HG02970 (cell line): ENCODE results near the gene ACOT8.
"Not testable (repeated sequence)": the region's sequence is repeated elsewhere in the genome, so short reads cannot be mapped to it uniquely, and the experiment has no call there.

ENCODE experiments used
- ATAC-seq: cut with Tn5 transposase; IDR thresholded peaks from one replicate; pipeline ENCODE4 v1.9.1; 2021; ENCODE audit warnings: mild to moderate bottlenecking, moderate library complexity, moderate number of reproducible peaks; ENCODE audit not compliant: unreplicated experiment, low FRiP score

ACOT8 gene

DNA sequence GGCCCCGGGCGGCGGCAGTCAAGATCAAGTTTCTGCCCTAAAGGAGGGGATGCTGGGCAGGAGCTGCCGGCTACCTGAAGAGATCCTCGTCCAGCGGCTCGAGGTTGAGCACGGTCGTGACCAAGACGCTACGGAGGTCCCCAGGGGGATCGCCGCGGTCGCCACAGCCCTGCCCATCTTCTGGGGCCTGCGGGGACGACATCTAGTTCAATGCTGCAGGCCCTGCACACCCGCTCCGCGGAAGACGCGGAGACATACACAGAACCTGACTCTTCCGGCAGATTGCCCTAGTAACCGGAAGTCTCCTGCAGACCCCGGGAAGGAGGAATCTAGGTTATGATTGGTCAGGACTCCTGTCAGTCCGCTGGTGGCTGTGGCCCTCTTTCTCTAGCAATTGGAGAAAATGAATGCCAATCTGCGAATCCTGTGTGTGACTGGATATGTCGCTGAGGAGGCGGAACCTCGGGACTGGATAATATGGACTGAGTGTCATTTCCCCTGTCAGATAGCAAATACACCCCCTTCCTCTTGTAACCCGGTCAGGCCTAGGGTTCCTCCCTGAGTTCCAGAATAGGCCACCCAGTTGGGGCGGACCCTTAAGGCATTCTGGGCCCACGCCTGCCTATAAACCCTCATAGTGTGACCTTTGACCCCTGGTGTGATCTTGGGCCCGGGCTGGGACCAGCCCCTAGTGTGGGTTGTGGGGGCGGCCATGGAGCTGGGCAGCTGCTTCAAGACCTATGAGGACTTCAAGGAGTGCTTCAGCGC lies at the start of gene ACOT8, which contains the start of gene ZSWIM3:
TSS of gene ACOT8 (minus strand) at position 279 of the 768 bp plus-strand sequence. CDS start at position 202, 77 bp downstream.
TSS of gene ZSWIM3 (plus strand) at position 501 of the 768 bp plus-strand sequence. CDS start at position 713, 212 bp downstream.
- peak; percentile 96 for ATAC-seq

DNA sequence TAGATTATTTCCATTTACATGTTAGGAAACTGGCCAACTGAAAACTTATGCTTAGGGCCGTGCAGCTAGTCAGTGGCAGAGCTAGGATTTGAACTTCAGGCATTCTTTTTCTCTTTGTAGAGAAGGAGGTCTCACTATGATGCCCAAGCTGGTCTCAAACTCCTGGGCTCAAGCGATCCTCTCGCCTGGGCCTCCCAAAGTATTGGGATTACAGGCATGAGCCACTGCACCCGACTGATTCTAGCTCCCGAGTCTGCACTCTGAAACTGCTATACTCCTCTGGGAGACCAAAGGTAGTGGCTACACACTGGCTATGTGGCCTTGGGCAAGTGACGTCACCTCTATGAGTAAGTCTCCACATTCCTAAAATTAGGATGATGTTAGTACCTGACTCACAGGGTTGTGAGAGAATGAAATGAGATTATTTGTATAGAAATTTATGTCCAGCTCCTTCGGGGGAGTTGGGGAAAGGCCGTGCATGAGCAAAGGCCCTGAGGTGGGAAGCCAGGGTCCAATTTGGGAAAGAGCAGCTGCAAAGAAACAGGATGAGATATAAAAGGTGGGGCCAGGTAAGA lies 48.4 kb upstream of the ACOT8 start:
- no peak for ATAC-seq

DNA sequence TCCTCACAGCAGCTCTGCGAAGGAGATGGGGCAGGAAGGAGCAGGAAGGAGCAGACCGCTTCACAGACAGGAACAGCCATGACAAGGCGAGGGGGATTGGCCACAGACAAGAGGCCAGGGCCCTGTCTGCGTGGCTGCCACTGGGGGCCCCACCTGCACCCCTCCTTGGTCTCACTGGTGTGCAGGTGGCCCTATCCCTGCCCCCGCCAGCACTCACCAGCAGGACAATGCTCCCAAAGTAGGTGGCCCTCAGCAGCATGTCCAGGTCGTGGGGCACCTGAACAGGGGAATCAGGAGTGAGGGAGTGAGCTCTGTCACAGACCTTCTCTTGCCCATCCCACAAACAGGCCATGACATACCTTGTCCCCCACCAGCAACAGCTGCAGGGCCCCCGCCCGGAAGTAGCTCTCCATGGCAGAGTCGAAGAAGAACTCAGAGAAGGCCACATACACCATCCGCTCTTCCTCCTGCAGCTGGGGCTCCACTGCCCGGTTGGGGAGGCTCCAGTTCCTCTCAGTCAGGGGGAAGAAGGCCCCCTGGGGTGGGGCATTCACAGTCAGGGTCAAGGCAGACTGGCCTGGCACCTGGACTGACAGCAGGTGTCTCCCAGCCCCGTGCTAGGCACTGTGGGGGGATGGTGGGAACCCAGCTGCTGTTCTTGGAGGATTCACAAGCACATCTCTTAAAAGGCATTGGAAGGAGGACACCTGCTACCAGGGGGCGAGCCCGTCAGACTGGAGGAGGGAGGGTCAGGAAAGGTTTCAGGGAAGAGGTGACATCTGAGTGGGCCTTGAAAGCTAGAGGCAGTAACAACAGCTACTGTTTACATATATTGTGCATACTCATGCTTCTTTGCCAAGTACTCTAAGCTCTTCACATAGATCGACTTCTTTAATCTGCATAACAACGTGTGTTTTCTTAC lies 47.7 kb upstream of the ACOT8 start:
- ATAC-seq = no peak

DNA sequence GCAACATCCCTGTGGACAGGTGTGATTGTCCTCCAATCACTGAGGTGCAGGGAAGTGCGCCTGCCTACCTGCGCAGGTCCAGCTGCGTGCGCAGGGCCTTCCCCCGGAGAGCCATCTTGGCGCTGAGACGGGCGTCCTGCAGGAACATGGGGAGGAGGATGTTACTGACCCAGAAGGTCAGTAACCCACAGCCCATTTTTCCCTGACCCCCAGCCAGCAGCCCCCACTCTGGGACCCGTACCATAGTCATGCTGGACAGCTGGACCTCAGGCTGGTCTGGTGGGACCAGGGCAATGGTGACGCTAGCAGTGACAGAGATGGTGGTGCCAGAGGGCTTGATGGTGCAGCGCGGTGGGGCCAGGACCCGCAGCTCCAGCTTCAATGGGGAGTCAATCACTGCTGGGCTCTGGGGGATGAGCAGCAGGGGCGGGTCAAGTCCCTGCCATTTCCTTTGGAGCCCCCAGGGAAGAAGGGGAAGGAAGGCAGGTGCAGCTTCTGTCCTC lies 45.1 kb upstream of the ACOT8 start:
- no peak for ATAC-seq

DNA sequence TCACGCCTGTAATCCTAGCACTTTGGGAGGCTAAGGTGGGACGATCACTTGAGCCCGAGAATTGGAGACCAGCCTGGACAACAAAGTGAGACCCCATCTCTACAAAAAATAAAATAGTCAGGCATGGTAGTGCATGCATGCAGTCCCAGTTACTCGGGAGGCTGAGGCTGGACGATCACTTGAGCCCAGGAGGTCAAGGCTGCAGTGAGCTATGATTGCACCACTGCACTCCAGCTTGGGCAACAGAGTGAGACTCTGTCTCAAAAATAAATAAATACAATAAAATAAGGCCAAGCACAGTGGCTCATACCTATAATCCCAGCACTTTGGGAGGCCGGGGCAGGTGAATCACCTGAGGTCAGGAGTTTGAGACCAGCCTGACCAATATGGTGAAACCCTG lies 44.1 kb upstream of the ACOT8 start:
- not testable (repeated sequence) for ATAC-seq

DNA sequence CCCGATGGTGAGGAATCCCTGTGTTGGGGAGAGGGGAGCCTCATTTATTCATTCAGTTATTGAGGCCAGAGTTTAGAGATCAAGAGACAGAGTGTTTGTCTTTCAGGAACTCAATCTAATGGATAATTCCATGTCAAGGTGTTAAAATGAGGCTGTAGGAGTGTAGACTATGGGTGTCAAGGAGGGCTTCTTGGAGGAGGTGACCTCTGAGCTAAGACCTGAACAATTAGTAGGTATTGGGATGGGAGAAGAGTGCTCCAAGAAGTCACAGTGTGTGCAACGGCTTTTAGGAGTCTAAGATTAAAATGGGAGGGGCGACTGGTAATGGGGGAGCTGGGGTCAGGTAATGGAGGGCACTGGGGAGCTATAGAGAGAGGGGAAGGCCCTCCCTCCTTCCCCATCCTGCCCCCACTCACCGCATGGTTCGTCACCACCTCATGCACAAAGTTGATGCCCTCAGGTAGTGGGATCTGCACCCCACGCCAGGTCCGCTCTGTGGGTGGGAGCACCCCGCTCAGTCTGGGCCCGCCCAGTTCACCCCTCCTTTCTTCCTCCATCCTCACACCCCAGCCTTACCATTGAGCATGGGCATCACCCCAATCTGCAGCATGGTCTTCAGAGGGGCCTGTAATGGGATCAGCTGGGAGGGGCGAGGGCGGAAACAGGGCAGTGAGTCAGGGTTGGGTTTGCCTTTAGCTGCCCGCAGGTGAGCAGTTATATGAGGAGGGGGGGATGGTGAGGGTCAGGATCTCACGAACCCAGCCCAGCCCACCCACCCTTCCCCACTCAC lies 42.0 kb upstream of the ACOT8 start:
- ATAC-seq = no peak

DNA sequence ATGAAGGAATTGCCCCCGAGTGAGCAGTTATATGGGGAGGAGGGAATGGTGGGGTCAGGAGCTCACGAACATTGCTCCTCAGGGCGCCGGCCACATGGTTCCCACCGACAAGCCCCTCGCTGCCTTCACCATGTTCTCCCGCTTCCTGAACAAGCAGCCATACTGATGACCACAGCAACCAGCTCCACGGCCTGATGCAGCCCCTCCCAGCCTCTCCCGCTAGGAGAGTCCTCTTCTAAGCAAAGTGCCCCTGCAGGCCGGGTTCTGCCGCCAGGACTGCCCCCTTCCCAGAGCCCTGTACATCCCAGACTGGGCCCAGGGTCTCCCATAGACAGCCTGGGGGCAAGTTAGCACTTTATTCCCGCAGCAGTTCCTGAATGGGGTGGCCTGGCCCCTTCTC lies 41.1 kb upstream of the ACOT8 start:
- no peak for ATAC-seq

DNA sequence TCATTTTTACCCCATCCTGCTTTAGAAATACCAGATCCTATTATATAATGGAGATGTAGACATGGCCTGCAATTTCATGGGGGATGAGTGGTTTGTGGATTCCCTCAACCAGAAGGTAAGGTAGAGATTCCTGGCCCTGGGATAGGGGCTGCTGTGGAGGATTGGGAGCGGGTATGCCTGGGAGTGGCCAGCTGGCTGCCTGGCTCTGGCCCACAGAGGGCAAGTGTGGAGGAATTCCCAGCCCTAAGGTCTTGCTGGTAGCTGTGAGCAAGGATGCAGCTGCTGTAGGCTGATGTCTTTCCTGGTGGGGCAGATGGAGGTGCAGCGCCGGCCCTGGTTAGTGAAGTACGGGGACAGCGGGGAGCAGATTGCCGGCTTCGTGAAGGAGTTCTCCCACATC lies 40.5 kb upstream of the ACOT8 start:
- no peak for ATAC-seq

DNA sequence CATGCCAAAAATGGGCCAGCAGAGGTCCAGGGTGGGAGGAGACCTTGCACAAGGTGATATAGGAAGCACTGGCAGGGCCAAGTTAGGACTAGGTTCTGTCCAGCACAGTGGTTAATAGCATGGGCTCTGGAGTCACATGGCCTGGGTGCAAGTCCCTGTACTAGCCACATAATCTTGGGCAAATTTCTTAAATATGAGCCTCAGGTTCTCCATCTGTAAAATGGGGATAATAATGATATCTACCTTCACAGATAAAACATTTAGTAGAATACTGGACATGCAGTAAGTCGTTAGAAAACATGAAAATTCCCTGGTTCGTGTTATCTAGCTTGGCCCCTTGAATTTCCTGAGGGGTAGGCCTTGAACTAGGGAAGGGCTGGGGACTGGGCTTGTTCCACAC lies 40.1 kb upstream of the ACOT8 start:
- no peak for ATAC-seq

DNA sequence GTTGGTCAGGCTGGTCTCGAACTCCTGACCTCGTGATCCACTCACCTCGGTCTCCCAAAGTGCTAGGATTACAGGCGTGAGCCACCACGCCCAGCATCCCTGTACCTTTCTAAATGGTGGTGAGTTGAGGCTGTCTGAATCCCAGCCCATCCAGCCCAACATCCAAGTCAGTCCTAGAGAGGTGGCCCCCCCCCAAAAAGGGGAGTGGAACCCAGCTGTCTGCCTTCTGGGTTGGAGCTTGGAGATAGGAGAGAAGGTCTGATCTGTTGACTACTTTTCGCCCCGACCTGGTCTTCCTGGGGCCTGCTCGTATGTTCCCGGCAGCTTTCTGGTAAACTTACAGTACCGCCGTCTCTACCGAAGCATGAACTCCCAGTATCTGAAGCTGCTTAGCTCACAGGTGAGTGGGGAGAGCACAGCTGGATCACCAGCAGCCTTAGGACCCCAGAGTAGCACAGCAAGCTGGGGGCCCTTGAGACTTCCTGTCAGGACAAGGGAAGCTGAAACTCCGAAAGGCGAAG lies 39.5 kb upstream of the ACOT8 start:
- ATAC-seq = no peak

DNA sequence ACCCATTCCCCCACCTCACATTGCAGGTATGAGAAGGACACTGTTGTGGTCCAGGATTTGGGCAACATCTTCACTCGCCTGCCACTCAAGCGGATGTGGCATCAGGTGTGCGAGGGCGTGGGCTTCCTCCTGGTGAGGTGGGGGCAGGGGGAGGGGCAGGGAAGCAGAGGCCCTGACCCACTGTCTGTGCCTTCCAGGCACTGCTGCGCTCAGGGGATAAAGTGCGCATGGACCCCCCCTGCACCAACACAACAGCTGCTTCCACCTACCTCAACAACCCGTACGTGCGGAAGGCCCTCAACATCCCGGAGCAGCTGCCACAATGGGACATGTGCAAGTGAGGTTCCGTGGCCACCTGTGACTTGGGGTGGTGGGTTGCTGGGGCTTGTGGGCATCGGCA lies 37.6 kb upstream of the ACOT8 start:
- no peak for ATAC-seq

DNA sequence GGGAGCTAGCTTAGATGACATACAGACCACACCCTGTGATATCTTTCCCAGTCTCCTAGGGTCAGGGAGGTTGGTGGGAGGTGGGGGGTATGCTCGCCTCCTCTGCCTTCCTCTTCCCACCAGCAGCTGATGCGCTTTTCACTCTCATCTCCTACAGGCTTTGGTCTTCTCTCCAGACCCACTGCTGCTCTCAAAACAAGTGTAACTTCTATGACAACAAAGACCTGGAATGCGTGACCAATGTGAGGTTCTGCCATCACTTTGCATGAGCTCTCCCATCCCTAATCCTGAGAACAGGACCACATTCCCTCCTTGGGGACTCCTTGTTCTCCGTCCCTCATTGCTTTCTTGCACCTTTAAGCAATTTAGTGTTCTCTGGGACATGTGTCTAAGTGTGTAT lies 36.6 kb upstream of the ACOT8 start:
- ATAC-seq = no peak

DNA sequence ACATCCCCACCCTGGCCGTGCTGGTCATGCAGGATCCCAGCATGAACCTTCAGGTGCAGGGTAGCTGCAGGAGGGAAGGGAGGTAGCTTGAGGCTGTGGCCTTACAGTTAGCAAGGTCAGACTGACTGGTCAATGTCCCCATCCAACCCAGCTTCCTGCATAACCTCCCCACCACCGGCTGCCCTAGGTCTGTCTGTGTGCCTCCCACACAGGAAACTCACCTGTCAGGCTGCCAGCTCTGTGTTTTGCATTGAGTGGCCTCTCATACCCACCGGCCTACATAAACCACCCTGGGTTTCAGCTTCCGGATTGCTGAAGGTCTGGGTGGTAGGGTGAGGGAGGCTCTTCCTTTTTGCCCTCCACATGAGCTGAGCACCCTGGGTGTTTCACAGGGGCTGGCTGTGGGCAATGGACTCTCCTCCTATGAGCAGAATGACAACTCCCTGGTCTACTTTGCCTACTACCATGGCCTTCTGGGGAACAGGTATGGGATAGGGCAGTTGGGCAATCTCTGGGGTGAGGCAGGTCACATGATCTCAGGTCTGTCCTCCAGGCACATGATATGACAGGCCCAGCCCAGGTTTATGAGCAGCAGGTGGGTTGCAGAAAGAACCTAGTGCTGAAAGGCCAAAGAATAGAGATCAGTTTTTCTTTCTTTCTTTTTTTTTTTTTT lies 35.8 kb upstream of the ACOT8 start:
- ATAC-seq = no peak

DNA sequence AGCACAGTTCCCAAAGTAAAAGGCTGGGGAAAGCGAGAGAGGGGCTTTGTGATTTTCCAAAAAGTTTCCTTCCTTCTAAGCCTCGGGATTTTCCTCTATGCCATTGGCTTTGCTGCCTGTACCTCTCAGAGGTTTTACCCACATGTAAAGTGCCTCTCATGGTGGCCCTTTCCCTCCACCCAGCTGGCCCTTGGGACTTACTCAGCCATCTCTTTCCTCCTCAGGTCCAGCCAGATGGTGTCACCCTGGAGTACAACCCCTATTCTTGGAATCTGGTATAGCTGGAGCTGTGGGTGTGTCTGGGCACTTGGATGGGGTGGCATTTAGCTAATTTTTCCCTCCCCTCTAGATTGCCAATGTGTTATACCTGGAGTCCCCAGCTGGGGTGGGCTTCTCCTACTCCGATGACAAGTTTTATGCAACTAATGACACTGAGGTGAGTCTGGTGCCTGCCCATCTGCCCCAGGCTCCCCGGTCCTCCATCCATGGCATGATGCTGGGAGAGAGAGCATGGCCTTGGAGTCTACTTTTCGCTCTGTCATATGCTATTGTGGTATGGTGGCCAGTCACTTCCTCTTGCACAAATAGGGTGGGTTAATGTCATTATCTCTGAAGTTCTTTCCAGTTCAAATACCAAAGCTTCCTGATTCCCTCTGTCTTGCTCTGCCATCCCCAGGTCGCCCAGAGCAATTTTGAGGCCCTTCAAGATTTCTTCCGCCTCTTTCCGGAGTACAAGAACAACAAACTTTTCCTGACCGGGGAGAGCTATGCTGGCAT lies 35.0 kb upstream of the ACOT8 start:
- no peak for ATAC-seq

DNA sequence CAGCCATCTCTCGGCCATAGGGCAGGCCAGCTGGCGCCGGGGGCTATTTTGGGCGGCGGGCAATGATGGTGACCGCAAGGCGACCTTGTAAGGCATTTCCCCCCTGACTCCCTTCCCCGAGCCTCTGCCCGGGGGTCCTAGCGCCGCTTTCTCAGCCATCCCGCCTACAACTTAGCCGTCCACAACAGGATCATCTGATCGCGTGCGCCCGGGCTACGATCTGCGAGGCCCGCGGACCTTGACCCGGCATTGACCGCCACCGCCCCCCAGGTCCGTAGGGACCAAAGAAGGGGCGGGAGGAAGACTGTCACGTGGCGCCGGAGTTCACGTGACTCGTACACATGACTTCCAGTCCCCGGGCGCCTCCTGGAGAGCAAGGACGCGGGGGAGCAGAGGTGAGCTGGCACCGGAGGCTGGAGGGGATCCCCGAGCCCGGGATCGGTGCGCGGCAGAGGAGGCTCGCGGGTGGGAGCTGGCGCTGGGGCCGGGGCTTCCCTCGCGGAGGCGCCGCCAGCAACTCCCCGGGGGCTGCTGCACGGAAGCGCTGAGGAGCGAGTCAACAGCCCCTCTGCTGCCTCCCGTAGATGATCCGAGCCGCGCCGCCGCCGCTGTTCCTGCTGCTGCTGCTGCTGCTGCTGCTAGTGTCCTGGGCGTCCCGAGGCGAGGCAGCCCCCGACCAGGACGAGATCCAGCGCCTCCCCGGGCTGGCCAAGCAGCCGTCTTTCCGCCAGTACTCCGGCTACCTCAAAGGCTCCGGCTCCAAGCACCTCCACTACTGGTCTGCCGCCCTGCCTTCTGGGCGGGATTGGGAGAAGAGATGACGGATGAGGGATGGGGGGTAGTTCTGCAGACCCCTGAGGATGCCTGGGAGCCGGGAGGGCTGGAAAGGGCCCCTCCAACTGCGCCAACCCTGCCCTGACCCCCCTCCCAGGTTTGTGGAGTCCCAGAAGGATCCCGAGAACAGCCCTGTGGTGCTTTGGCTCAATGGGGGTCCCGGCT lies 34.1 kb upstream of the ACOT8 start, which contains the start of the genes CTSA and NEURL2:
TSS of gene CTSA (plus strand) at position 351 of the 999 bp plus-strand sequence. CDS start at position 585, 234 bp downstream.
TSS of gene NEURL2 (minus strand) at position 224 of the 999 bp plus-strand sequence. CDS start at position 7, 217 bp downstream.
- peak; percentile 64 for ATAC-seq

DNA sequence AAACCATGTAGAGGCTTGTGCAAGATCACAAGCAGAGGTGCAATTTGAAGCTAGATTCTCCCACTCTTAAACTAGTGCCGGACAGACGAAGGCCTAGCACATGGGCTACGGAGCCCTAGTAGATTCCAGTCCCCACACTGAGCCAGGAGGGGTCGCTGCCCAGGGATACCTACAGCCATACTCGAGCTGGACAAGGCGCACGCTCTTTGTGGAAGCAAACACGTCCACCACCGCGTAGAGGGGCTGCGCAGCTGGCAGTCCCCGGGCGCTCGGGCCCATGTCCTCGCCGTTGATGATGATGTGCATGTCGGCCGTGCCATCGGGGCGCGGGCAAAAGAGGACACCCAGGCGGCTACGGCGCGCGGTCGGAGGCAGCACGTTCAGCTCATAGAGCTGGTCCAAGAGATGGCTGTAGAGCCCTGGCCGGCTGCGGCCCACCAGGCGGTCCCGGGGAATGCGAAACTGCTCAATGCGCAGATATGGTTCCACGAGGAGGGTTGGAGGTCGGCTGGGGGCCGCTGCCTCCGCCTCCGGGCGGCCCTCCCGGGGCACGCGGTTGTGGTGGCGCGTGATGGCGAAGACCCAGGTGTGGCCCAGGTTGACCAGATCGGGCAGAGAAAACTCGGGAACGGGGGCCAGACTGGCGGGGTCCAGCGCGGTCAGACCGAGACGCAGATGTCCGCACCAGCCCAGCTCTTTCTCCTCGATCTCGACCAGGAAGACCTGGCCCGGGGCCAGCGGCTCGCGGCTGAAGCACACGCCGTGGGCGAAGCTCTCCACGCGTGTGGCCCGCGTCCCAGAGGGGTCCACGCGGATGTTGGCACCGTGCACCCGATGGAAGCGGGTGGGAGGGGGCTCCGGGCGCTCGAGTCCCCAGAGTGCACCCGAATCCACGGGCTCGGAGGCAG lies 33.1 kb upstream of the ACOT8 start:
- ATAC-seq = peak; percentile 24
